Neural crest cell (in vitro differentiated cells): ENCODE measurements around the gene ANKRD13C. TPM values are rescaled to one million over a fixed set of nuclear protein-coding genes. Genes with fewer than 3 reads are reported as not detected.

Source experiments
- DNase-seq: peaks from one replicate; pipeline ENCODE4 v3.0.0; 2021; ENCODE audit warnings: low read depth, mixed read lengths, low spot score
- H3K27ac Mint-ChIP-seq: one replicate; pipeline ENCODE4 v1.8.0; 2021; ENCODE audit warnings: mild to moderate bottlenecking, mixed read lengths; ENCODE audit not compliant: unreplicated experiment
- H3K27me3 Mint-ChIP-seq: 2 replicates; pipeline ENCODE4 v1.8.0; 2021; ENCODE audit warnings: low read depth, mild to moderate bottlenecking, mixed read lengths
- H3K36me3 Mint-ChIP-seq: 2 replicates; pipeline ENCODE4 v1.8.0; 2021; ENCODE audit warnings: low read depth, mild to moderate bottlenecking, mixed read lengths
- H3K4me1 Mint-ChIP-seq: 2 replicates; pipeline ENCODE4 v1.8.0; 2021; ENCODE audit warnings: mixed read lengths
- H3K4me3 Mint-ChIP-seq: one replicate; pipeline ENCODE4 v1.8.0; 2021; ENCODE audit warnings: mild to moderate bottlenecking, mixed read lengths
- H3K9me3 Mint-ChIP-seq: 2 replicates; pipeline ENCODE4 v1.8.0; 2021; ENCODE audit warnings: mixed read lengths
- CTCF ChIP-seq: fragments of 200-600 bp; sonication (generic); conservative IDR thresholded peaks from 2 replicates; pipeline ENCODE4 v1.5.0; 2021; ENCODE audit warnings: antibody characterized with exemption, mild to moderate bottlenecking
- total RNA-seq: library from RNA; stranded (reverse); gene quantifications from 2 replicates; pipeline ENCODE4 v1.2.1, GENCODE V29; 2021

ANKRD13C gene
- total RNA-seq, 1 donor from 2014 or later: 21.5 TPM

DNA sequence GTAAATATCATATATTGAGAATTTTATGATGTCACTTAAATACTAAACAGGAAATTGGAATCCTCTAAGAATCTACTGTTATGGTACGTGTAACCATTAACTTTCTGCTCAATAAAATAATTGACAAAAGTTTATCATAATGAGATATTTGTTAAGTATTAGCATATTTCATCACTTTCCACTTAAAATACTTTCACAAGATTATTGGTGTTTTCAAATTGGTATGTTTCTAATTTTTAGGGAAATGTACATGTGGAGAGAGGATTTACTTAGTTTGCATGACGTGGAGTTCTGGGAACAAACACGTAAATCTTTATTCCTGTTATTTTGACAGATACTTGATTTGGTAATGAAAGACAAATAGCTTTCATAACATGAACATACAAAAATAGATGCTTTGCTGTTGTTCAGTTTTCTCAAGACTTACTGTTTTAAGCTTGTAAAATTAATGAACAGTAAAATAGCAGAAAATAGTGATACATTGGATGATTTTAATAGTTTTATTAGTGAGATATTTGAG is 131.7 kb downstream of the ANKRD13C start:
- Mint-ChIP-seq H3K4me1 (peaks cover 34% of the 10 kb centered on the region), H3K9me3 (no peaks in the 10 kb centered on the region), H3K4me3 (peak overlapping the region; percentile 87), H3K27ac (no peak overlapping the region), H3K36me3 (peaks cover 4% of the 10 kb centered on the region), H3K27me3 (no peaks in the 10 kb centered on the region)
- no peak for DNase-seq
- no peak for TF ChIP-seq CTCF

DNA sequence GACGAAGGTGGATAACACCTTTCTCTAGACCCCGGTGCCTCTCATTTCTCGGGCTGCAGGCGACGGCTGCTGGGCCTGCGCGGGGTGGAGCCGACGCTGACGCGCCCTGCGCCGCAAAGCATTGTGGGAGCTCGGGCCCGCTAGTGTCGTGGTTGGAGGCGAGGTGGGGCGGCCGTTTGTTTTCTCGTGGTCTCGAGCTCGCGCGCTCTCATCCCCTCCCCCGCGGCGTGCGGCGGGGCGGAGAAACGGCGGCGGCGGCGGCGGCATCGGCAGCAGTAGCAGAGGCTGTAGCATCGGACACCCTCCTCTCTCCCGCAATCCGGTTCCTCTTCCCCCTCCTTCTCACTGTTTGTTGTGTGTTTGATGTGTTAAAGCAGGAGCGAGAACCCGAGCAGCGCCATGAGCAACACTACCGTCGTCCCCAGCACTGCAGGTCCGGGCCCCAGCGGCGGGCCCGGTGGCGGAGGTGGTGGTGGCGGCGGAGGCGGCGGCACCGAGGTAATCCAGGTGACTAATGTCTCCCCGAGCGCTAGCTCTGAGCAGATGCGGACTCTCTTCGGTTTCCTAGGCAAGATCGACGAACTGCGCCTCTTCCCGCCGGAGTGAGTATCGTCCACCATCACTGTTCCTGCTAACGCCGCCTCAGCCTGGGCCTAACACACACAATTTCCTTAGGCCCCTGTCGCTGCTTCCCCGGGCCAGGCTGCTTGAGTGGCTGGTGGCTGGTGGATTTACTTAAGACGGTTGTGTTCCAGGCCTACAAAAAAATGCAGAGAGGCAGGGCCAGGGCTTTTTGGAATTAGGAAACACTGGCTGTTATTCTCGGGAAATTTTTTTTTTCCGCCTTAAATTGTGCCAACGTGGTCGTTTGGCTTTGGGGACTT is 133.0 kb downstream of the ANKRD13C start, which contains the start of gene SRSF11:
TSS of gene SRSF11 (plus strand) at position 143 of the 884 bp plus-strand sequence. CDS start at position 400, 257 bp downstream.
- TF ChIP-seq CTCF: peak; percentile 30
- H3K9me3 Mint-ChIP-seq: no peaks in the 10 kb centered on the region
- H3K36me3 Mint-ChIP-seq: peaks cover 4% of the 10 kb centered on the region
- H3K4me3 Mint-ChIP-seq: peak within 1 kb of the TSS; percentile 87
- H3K4me1 Mint-ChIP-seq: peaks cover 37% of the 10 kb centered on the region
- DNase-seq: peak; percentile 96
- no peaks in the 10 kb centered on the region for H3K27me3 Mint-ChIP-seq
- peak within 1 kb of the TSS; percentile 99 for H3K27ac Mint-ChIP-seq

DNA sequence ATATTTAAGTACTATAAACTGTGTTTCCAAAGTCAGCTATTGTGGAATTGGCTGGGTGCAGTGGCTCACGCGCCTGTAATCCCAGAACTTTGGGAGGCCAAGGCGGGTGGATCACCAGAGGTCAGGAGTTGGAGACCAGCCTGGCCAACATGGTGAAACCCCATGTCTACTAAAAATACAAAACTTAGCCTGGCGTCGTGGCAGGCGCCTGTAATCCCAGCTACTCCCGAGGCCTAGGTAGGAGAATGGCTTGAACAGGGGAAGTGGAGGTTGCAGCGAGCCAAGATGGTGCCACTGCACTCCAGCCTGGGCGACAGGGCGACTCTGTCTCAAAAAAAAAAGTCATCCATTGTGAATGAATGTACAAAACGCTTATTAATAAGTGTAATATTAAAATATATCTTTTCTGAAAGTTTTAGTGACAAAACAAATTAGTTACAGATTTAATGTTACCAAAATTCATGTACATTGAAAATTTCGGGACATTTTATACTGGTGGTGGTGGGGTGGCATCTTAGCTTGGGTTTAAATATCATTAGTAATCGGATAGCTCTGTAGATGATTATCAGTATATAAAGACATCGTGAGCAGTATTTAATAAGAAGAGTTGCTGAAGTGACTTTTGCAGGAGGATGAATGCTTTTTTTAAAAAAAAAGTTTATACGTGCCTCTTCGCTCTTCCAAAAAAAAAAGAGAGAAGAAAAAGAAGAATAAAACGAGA is 133.8 kb downstream of the ANKRD13C start:
- Mint-ChIP-seq H3K4me3 (peak overlapping the region; percentile 87), H3K27ac (peak overlapping the region; percentile 99), H3K27me3 (no peaks in the 10 kb centered on the region), H3K9me3 (no peaks in the 10 kb centered on the region), H3K4me1 (peaks cover 37% of the 10 kb centered on the region), H3K36me3 (peaks cover 4% of the 10 kb centered on the region)
- DNase-seq: no peak
- TF ChIP-seq CTCF: no peak

DNA sequence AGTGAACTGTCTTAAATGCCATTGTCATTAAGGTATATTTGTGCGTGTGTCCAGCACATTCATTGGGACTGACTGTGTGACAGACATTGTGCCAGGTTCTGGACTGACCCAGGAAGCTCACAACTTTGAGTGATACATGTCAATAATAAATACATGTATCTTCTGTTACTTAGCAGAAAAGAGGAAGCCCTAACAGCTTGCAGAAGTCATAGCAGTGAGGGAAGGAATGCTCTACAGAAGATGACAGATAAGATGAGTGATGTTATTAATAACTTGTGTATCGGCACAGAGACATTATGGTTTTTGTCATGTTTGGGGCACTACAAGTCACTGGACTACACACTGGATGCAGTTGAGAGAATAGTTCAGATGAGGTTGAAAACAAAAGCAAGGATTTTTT is 134.5 kb downstream of the ANKRD13C start:
- Mint-ChIP-seq H3K27me3 (no peaks in the 10 kb centered on the region), H3K27ac (no peak overlapping the region)

More for the DNA sequence above, 134.5 kb downstream of the ANKRD13C start:
- H3K36me3 Mint-ChIP-seq: peaks cover 4% of the 10 kb centered on the region
- DNase-seq: no peak
- TF ChIP-seq CTCF: no peak
- no peaks in the 10 kb centered on the region for H3K9me3 Mint-ChIP-seq
- H3K4me1 Mint-ChIP-seq: peaks cover 37% of the 10 kb centered on the region
- H3K4me3 Mint-ChIP-seq: peak overlapping the region; percentile 65
